ENCODE measurements around the gene SKA1. TPM values are rescaled to one million over a fixed set of nuclear protein-coding genes. Genes with fewer than 3 reads are reported as not detected.

SKA1 gene
- total and polyA plus RNA-seq, 9 of the 15 experiments (the other 6 are each of a cell fraction or from before 2014, with no cell fraction given) = 27.8 to 67.2 (median 41.9) TPM

GRCh38 chr18:50374753-50375391 lies at the start of gene SKA1 (continued):
- TF ChIP-seq ZNF592 (IDR thresholded peaks at IDR 0.05) (0 out of 2 replicates have a peak, but pooled peaks have one; percentile 58), HNRNPLL (IDR thresholded peaks at IDR 0.05; ENCODE audit: low read depth, low read length, poor library complexity, severe bottlenecking) (peak; percentile 94), DEAF1 (CRISPR knock-in tag; IDR thresholded peaks at IDR 0.05) (no peak), SIN3B (IDR thresholded peaks at IDR 0.05; ENCODE audit: low read depth) (peak; percentile 58), HMBOX1 (IDR thresholded peaks at IDR 0.05) (peak; percentile 82), KHSRP (IDR thresholded peaks at IDR 0.05) (no peak), KDM1A (IDR thresholded peaks at IDR 0.05) (no peak), FOXJ2 (tag; IDR thresholded peaks at IDR 0.05) (no peak), FOS (IDR thresholded peaks at IDR 0.05; ENCODE audit: extremely low read depth, insufficient read length) (no peak), ZFP36 (IDR thresholded peaks at IDR 0.05; ENCODE audit: low read depth, low read length, partially characterized antibody) (no peak), ARID4B (CRISPR knock-in tag; IDR thresholded peaks at IDR 0.05) (peak; percentile 80), MYC (IDR thresholded peaks at IDR 0.05; ENCODE audit: low read depth, low read length) (peak; percentile 26; the same call in 1 of the 2 replicates), MYC (CRISPR knock-in tag; IDR thresholded peaks at IDR 0.05; ENCODE audit: borderline replicate concordance, low read depth) (no peak), SRSF7 (optimal IDR thresholded peaks at IDR 0.05; ENCODE audit: low read depth, low read length) (no peak), CCNT2 (IDR thresholded peaks at IDR 0.05; ENCODE audit: borderline replicate concordance, extremely low read depth, insufficient read length, low read depth, low read length) (peak; percentile 34)
